K562 (cell line): ENCODE results near the gene ETNK1. TPM values are rescaled to one million over a fixed set of nuclear protein-coding genes. Genes with fewer than 3 reads are reported as not detected.
A peak's percentile ranks its signal among the peaks of the same experiment; 100 is the strongest.

Source experiments
- ARID2 ChIP-seq: fragments of 450-650 bp; IDR thresholded peaks from 2 replicates; pipeline ENCODE4 v1.6.1; 2017; ENCODE audit warnings: antibody characterized with exemption, mild to moderate bottlenecking
- CC2D1A ChIP-seq: fragments of 450-650 bp; IDR thresholded peaks from 2 replicates; pipeline ENCODE4 v1.6.1; 2017; ENCODE audit warnings: mild to moderate bottlenecking
- DMBX1 ChIP-seq: fragments of 250-450 bp; sonication (Bioruptor Pico); IDR thresholded peaks from 2 replicates; pipeline ENCODE4 v1.8.0; 2022; ENCODE audit warnings: inconsistent platforms, mild to moderate bottlenecking, moderate library complexity, borderline replicate concordance
- DPF2 ChIP-seq: fragments of 450-650 bp; IDR thresholded peaks from 2 replicates; pipeline ENCODE4 v1.6.1; 2016
- NFE2 ChIP-seq: IDR thresholded peaks from 2 replicates; pipeline ENCODE4 v1.6.1; 2014; ENCODE audit warnings: antibody characterized with exemption, low read depth
- POLR2B ChIP-seq: fragments of 450-650 bp; IDR thresholded peaks from 2 replicates; pipeline ENCODE4 v1.6.1; 2018; ENCODE audit warnings: low read depth; ENCODE audit not compliant: partially characterized antibody
- RAD21 ChIP-seq, 2 experiments: fragments of 250-450 bp in 1 of 2; fragments of 450-650 bp in 1 of 2; sonication (Bioruptor Pico) in 1 of 2; formaldehyde crosslinking in 1 of 2; IDR thresholded peaks in 1 of 2; conservative IDR thresholded peaks in 1 of 2; 2 replicates each; pipeline versions ENCODE4 v1.4.0 to v1.8.0; 2020 to 2022; ENCODE audit warnings: mild to moderate bottlenecking in 2 of 2, moderate library complexity in 1 of 2
- SMARCC2 ChIP-seq: fragments of 450-650 bp; IDR thresholded peaks from 2 replicates; pipeline ENCODE4 v1.6.1; 2017; ENCODE audit warnings: antibody characterized with exemption, moderate library complexity, mild to moderate bottlenecking, low read depth
- SREBF2 ChIP-seq: sonication (generic); formaldehyde crosslinking; IDR thresholded peaks from 2 replicates; pipeline ENCODE4 v1.4.0; 2020; ENCODE audit warnings: mild to moderate bottlenecking, missing genetic modification reagents
- SRSF3 ChIP-seq: fragments of 200-400 bp; formaldehyde crosslinking; IDR thresholded peaks from 2 replicates; pipeline ENCODE4 v1.6.1; 2016; ENCODE audit warnings: mild to moderate bottlenecking, low read length, moderate library complexity; ENCODE audit not compliant: insufficient read depth
- XRCC5 ChIP-seq: fragments of 200-400 bp; formaldehyde crosslinking; IDR thresholded peaks from 2 replicates; pipeline ENCODE4 v1.6.1; 2017; ENCODE audit warnings: low read depth, mild to moderate bottlenecking, low read length
- polyA plus RNA-seq, 8 experiments: library from polyadenylated mRNA; depleted of rRNA in 4 of 8; stranded (reverse) in 5 of 8; unstranded in 3 of 8; fragments of >200 nt; fragmentation: Nextera tagmentation in 2 of 8; fragmentation: Illumina TruSeq in 1 of 8; extraction: Ambion mirVana in 2 of 8; extraction: Trizol in 1 of 8; gene quantifications; 2 replicates each; pipeline versions ENCODE4 v1.2.1 to v1.2.3, GENCODE V29; 2011 to 2014; ENCODE audit warnings: inconsistent platforms in 1 of 8, missing spikeins in 1 of 8
- total RNA-seq, 7 experiments: library from RNA; depleted of rRNA in 6 of 7; stranded (reverse); fragments of >200 nt in 6 of 7; fragmentation: Illumina TruSeq in 2 of 7; extraction: Trizol in 2 of 7; gene quantifications; 2 replicates each; pipeline versions ENCODE4 v1.2.1 to v1.2.3, GENCODE V29; 2011 to 2021; ENCODE audit warnings: low replicate concordance in 1 of 7
- TF ChIP-seq, protein P1 (sequence below), 3 experiments: IDR thresholded peaks in 2 of 3; conservative IDR thresholded peaks in 1 of 3; 2 replicates each; pipeline ENCODE4 v1.5.1; 2011 to 2012; ENCODE audit warnings: low read length in 3 of 3, mild to moderate bottlenecking in 3 of 3, control low read depth in 2 of 3, improper control_type of control experiment in 1 of 3, inconsistent platforms in 1 of 3, low read depth in 1 of 3, mixed read lengths in 1 of 3, moderate library complexity in 1 of 3; ENCODE audit not compliant: insufficient read depth in 2 of 3
- TF ChIP-seq, protein P2 (sequence below): fragments of 250-450 bp; sonication (Bioruptor Pico); IDR thresholded peaks from 2 replicates; pipeline ENCODE4 v1.9.0; 2021; ENCODE audit warnings: mild to moderate bottlenecking
- TF ChIP-seq, protein P3 (sequence below): fragments of 250-450 bp; sonication (Bioruptor Pico); IDR thresholded peaks from 2 replicates; pipeline ENCODE4 v1.4.0; 2020; ENCODE audit warnings: mild to moderate bottlenecking, moderate library complexity
- TF ChIP-seq, protein P4 (sequence below): sonication (generic); formaldehyde crosslinking; IDR thresholded peaks from 2 replicates; pipeline ENCODE4 v1.5.0; 2020; ENCODE audit warnings: missing genetic modification reagents
- TF ChIP-seq, protein P5 (sequence below): fragments of 450-650 bp; formaldehyde crosslinking; IDR thresholded peaks from 2 replicates; pipeline ENCODE4 v1.4.0; 2020; ENCODE audit warnings: mild to moderate bottlenecking, mixed read lengths

Gene ETNK1
- total and polyA plus RNA-seq, 9 of the 15 experiments (the other 6 are each of a cell fraction or from before 2014, with no cell fraction given) = 10.0 to 70.5 (median 36.0) TPM

DNA sequence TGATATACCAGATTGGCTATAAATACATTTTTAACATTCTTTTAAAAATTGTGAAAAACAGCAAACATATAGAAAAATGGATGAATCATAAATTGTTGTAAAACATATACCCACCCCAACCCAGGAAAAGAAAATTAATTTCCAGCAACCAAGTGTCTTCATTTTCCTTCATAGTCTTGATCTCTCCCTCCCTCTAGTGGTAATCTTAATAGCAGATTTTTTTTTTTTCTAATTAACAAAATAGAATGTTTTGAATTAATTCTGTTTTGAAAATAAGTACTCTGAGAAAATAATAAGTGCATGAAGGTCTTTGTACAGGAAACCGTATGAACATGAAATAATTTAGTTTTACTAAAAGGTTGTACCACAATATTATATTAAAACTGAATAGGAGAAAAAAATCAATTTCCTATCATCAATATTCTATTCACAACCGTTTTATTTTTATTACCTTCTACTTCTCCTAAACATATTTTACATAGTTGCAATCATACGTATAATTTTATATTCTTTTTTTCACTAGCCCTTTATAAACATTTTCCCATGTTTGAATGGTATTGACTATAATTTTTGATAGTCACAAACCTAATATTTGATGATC lies 7.0 kb downstream of the ETNK1 start (continued):
- TF ChIP-seq, protein P1, sequence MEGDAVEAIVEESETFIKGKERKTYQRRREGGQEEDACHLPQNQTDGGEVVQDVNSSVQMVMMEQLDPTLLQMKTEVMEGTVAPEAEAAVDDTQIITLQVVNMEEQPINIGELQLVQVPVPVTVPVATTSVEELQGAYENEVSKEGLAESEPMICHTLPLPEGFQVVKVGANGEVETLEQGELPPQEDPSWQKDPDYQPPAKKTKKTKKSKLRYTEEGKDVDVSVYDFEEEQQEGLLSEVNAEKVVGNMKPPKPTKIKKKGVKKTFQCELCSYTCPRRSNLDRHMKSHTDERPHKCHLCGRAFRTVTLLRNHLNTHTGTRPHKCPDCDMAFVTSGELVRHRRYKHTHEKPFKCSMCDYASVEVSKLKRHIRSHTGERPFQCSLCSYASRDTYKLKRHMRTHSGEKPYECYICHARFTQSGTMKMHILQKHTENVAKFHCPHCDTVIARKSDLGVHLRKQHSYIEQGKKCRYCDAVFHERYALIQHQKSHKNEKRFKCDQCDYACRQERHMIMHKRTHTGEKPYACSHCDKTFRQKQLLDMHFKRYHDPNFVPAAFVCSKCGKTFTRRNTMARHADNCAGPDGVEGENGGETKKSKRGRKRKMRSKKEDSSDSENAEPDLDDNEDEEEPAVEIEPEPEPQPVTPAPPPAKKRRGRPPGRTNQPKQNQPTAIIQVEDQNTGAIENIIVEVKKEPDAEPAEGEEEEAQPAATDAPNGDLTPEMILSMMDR (IDR thresholded peaks at IDR 0.05 in 2 of 3, conservative IDR thresholded peaks at IDR 0.05 in 1 of 3; ENCODE audit: insufficient read depth in 2 of 3, low read depth in 1 of 3, low read length in 3 of 3) = peak in 2 of 3 experiments; percentile 7 to 73; a peak in 3 of 6 replicates
- TF ChIP-seq DMBX1 (CRISPR knock-in tag) (no peak), ARID2 (0 out of 2 replicates have a peak, but pooled peaks have one; percentile 24), XRCC5 (no peak), POLR2B (no peak), RAD21 (CRISPR knock-in tag; conservative IDR thresholded peaks at IDR 0.05 in 1 of 2, IDR thresholded peaks at IDR 0.05 in 1 of 2) (peak; percentile 48 to 53), SREBF2 (CRISPR knock-in tag) (no peak), SRSF3 (no peak), SMARCC2 (no peak), CC2D1A (0 out of 2 replicates have a peak, but pooled peaks have one; percentile 24), NFE2 (no peak), DPF2 (no peak)
- TF ChIP-seq, protein P2, sequence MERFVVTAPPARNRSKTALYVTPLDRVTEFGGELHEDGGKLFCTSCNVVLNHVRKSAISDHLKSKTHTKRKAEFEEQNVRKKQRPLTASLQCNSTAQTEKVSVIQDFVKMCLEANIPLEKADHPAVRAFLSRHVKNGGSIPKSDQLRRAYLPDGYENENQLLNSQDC (CRISPR knock-in tag) = no peak
- TF ChIP-seq, protein P3, sequence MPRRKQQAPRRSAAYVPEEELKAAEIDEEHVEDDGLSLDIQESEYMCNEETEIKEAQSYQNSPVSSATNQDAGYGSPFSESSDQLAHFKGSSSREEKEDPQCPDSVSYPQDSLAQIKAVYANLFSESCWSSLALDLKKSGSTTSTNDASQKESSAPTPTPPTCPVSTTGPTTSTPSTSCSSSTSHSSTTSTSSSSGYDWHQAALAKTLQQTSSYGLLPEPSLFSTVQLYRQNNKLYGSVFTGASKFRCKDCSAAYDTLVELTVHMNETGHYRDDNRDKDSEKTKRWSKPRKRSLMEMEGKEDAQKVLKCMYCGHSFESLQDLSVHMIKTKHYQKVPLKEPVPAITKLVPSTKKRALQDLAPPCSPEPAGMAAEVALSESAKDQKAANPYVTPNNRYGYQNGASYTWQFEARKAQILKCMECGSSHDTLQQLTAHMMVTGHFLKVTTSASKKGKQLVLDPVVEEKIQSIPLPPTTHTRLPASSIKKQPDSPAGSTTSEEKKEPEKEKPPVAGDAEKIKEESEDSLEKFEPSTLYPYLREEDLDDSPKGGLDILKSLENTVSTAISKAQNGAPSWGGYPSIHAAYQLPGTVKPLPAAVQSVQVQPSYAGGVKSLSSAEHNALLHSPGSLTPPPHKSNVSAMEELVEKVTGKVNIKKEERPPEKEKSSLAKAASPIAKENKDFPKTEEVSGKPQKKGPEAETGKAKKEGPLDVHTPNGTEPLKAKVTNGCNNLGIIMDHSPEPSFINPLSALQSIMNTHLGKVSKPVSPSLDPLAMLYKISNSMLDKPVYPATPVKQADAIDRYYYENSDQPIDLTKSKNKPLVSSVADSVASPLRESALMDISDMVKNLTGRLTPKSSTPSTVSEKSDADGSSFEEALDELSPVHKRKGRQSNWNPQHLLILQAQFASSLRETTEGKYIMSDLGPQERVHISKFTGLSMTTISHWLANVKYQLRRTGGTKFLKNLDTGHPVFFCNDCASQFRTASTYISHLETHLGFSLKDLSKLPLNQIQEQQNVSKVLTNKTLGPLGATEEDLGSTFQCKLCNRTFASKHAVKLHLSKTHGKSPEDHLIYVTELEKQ (CRISPR knock-in tag) = no peak
- TF ChIP-seq, protein P4, sequence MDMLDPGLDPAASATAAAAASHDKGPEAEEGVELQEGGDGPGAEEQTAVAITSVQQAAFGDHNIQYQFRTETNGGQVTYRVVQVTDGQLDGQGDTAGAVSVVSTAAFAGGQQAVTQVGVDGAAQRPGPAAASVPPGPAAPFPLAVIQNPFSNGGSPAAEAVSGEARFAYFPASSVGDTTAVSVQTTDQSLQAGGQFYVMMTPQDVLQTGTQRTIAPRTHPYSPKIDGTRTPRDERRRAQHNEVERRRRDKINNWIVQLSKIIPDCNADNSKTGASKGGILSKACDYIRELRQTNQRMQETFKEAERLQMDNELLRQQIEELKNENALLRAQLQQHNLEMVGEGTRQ (CRISPR knock-in tag) = no peak
- TF ChIP-seq, protein P5, sequence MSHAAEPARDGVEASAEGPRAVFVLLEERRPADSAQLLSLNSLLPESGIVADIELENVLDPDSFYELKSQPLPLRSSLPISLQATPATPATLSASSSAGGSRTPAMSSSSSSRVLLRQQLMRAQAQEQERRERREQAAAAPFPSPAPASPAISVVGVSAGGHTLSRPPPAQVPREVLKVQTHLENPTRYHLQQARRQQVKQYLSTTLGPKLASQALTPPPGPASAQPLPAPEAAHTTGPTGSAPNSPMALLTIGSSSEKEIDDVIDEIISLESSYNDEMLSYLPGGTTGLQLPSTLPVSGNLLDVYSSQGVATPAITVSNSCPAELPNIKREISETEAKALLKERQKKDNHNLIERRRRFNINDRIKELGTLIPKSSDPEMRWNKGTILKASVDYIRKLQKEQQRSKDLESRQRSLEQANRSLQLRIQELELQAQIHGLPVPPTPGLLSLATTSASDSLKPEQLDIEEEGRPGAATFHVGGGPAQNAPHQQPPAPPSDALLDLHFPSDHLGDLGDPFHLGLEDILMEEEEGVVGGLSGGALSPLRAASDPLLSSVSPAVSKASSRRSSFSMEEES (CRISPR knock-in tag) = no peak
